ENCODE measurements around the gene CCNB1. TPM values are rescaled to one million over a fixed set of nuclear protein-coding genes. Genes with fewer than 3 reads are reported as not detected.
"Not testable (repeated sequence)": the region's sequence is repeated elsewhere in the genome, so short reads cannot be mapped to it uniquely, and the experiment has no call there.

CCNB1 gene
- total RNA-seq: 4.0 TPM
- long read RNA-seq, partial matches to known transcripts: 1 of 4 reads
- long read RNA-seq, other reads (novel, unspliced or antisense): 1 of 4 reads

DNA sequence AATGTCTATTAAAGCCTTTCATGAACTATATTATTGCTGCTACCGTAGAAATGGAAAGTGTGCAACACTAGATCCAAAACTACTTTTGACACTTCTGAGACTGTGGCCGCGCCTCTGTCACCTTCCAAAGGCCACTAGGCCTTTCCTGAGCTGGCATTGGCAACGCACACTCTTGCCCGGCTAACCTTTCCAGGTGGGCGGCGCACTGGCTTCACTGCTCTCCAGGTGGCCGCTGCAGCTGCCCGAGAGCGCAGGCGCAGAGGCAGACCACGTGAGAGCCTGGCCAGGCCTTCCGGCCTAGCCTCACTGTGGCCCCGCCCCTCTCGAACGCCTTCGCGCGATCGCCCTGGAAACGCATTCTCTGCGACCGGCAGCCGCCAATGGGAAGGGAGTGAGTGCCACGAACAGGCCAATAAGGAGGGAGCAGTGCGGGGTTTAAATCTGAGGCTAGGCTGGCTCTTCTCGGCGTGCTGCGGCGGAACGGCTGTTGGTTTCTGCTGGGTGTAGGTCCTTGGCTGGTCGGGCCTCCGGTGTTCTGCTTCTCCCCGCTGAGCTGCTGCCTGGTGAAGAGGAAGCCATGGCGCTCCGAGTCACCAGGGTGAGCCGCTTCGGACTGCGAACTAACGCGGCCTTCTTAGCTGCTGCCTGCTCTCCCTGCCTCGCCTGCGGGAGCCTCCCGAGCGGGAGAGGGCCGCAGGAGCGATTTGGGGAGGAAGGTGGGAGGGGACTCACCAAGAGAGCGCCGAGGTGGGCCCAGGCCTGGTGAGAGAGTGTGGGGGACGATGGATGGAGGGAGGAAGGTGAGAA is at the start of gene CCNB1:
TSS of gene CCNB1 (plus strand) at position 465 of the 807 bp plus-strand sequence. CDS start at position 578, 113 bp downstream.
- DNase-seq (peak; percentile 98), ATAC-seq (peak; percentile 100)
- intact Hi-C loops (cut with micrococcal nuclease): no loop called here

DNA sequence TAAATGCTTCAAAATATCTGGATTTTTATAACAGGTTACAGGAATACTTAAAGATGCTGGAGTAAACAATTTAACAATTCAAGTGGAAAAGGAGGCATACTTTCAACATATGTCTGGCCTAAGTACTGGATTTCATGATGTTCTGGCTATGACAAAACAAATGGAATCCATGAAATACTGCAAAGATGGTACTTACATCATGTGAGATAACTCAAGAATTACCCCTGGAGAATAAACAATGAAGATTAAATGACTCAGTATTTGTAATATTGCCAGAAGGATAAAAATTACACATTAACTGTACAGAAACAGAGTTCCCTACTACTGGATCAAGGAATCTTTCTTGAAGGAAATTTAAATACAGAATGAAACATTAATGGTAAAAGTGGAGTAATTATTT is 37.5 kb upstream of the CCNB1 start:
- no peak for DNase-seq
- no peak for ATAC-seq
- intact Hi-C loops (cut with micrococcal nuclease): no loop called here

DNA sequence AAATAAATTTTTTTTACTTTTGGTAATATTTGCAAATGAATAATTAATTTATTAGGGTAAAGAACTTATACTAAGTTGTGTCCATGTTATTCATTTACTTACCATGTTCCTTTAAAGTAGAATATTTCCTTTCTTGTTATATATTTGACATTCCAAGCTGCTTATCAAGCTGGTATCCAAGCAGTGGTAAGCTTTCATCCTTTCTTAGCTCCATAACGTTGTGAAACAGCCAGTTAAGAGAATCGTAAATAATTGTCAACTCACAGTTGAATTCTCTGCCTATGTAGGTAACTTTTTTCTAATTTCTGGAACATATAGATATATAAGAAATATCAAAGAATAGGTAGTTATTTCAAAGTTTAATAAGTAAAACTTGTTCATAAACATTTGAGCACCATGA is 36.7 kb upstream of the CCNB1 start:
- intact Hi-C loops (cut with micrococcal nuclease): no loop called here
- DNase-seq (no peak), ATAC-seq (no peak)

DNA sequence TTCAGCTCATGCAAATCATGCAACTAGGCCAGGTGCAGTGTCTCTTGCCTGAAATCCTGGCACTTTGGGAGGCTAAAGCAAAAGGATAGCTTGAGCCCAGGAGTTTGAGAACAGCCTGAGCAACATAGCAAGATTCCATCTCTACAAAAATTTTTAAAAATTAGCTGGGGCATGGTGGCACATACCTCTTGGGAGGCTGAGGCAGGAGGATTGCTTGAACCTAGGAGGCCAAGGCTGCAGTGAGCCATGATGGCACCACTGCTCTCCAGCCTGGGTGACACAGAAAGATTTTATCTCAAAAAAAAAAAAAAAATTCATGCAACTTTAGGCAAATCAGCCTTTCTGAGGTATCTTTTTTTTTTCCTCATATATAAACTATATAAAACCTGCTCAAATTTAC is 35.6 kb upstream of the CCNB1 start:
- intact Hi-C loops (cut with micrococcal nuclease): no loop called here
- ATAC-seq: no peak
- no peak for DNase-seq

DNA sequence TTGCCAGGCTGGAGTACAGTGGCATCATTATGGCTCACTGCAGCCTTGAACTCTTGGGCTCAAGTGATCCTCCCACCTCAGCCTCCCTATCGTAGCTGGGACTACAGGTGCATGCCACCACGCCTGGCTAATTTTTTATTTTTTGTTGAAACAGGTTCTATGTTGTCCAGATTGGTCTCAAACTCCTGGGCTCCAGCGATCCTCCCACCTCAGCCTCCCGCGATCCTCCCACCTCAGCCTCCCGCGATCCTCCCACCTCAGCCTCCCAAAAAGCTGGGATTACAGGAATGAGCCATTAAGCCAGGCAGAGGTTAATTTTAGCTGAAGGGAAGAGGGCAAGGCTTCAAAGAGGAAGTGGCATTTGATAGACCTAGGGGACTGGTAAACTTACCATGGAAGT is 32.8 kb upstream of the CCNB1 start:
- DNase-seq (no peak), ATAC-seq (no peak)
- intact Hi-C loops (cut with micrococcal nuclease): no loop called here

DNA sequence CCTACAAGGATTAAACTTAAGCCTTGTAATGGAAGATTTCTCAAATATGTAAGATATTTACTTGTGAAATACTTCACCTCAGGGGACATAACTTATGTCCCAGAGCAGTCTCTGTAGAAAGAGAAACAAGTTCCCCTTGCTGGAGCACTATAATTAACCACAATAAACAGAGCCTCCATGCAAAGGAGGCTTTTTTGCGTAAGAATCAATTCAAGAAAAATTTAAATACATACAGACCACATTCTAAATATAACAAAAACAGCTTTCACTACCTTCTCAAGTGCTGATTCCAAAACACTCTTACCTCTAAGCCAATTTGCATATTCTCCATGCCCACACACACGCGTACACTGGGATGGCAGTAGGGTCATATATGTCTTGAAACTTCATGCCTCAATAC is 30.7 kb upstream of the CCNB1 start:
- intact Hi-C loops (cut with micrococcal nuclease): no loop called here
- ATAC-seq (no peak), DNase-seq (no peak)

DNA sequence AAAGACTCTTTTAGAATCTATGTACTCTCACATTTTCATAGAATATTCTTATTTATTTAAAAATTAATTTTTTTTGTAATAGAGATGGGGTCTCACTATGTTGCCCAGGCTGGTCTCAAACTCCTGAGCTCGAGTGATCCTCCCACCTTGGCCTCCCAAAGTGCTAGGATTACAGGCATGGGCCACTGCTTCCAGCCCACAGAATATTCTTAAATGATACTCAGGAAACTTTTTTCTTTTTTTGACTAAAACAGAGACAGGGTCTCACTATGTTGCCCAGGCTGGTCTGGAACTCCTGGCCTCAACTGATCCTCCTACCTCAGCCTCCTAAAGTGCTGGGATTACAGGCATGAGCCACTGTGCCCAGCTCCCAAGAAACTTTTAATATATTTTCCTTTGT is 29.7 kb upstream of the CCNB1 start:
- DNase-seq; intact Hi-C loops (cut with micrococcal nuclease): not testable (repeated sequence)

DNA sequence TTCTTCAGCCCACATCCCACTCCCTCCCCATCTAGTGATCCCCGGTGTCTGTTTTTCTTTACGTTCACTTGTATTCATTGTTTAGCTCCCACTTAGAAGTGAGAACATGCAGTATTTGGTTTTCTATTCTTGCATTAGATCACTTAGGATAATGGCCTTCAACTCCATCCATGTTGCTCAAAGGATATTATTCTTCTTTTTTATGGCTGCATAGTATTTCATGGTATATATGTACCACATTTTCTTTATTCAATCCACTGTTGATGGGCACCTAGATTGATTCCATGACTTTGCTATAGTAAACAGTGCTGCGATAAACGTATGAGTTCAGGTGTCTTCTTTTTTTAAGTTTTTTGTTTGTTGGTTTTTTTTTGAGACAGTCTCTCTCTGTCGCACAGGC is 29.1 kb upstream of the CCNB1 start:
- intact Hi-C loops (cut with micrococcal nuclease): no loop called here
- DNase-seq (no peak), ATAC-seq (no peak)

More for the DNA sequence above, 29.7 kb upstream of the CCNB1 start:
- ATAC-seq: not testable (repeated sequence)

DNA sequence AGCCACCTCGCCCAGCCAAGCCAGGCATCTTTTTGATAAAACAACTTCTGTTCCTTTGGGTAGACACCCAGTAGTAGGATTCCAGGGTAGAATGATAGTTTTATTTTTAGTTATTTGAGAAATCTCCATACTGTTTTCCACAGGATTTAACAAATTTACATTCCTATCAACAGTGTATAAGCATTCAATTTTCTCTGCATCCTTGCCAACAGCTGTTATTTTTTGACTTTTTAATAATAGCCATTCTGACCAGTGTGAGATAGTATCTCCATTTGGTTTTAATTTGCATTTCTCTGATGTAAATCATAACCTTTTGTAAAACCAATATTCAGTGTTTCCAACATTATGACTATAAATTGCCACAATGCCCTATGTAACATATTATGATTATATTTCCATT is 28.2 kb upstream of the CCNB1 start:
- intact Hi-C loops (cut with micrococcal nuclease): no loop called here
- DNase-seq: no peak
- no peak for ATAC-seq

DNA sequence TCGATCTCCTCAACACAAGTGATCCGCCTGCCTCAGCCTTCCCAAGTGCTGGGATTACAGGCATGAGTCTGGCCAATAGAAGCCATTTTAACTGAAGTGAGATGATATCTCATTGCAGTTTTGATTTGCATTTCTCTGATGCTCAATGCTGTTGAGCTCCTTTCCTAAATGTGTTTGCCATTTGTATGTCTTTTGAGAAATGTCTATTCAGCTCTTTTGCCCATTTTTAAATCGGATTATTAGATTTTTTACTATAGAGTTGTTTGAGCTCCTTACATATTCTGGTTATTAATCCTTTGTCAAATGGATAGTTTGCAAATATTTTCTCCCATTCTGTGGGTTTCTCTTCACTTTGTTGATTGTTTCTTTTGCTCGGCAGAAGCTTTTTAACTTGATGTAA is 26.7 kb upstream of the CCNB1 start:
- DNase-seq; ATAC-seq; intact Hi-C loops (cut with micrococcal nuclease): not testable (repeated sequence)

DNA sequence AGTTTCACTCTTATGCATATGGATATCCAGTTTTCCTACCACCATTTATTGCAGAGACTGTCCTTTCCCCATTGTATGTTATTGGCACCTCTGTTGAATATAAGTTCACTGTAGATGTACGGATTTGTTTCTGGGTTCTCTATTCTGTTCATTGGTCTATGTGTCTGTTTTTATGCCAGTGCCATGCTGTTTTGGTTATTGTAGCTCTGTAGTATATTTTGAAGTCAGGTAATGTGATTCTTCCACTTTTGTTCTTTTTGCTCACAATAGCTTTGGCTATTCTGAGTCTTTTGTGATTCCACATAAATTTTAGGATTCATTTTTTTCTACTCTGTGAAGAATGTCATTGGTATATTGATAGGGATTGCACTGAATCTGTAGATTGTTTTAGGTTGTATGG is 26.1 kb upstream of the CCNB1 start:
- ATAC-seq (no peak), DNase-seq (no peak)
- intact Hi-C loops (cut with micrococcal nuclease): no loop called here

DNA sequence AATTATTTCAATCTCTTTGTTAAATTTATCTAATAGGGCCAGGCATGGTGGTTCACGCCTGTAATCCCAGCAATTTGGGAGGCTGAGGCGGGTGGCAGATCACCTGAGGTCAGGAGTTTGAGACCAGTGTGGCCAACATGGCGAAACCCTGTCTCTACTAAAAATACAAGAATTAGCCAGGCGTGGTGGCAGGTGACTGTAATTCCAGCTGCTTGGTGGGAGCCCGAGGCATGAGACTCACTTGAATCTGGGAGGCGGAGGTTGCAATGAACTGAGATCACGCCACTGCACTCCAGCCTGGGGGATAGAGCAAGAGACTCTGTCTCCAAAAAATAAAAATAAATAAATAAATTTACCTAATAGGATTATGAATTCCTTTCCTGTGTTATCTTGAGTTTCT is 18.4 kb upstream of the CCNB1 start:
- intact Hi-C loops (cut with micrococcal nuclease); DNase-seq; ATAC-seq: not testable (repeated sequence)

DNA sequence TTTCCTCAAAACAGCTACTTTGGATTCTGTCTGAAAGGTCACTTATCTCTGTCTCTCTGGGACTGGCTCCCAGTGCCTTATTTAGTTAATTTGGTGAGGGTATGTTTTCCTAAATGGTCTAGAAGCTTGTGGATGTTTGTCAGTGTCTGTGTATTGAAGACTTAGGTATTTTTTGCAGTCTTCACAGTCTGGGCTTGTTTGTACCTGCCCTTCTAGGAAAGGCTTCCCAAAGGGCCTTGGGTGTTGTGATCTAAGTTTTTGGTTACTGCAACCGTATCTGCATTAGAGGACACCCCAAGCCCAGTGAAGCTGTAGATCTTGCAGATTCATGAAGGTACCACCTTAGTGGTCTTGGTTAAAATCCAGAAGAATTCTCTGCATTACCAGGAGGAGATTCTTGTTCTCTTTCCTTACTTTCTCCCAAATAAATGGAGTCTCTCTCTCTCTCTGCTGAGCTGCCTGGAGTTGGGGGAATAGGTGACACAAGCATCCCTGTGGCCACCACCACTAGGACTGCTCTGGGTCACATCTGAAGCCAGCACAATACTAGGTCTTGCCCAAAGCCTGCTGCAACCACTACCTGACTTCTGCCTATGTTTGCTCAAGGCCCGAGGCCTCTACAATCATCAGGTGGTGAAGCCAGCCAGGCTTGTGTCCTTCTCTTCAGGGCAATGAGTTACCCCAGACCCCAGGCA is 17.8 kb upstream of the CCNB1 start:
- intact Hi-C loops (cut with micrococcal nuclease): no loop called here
- no peak for ATAC-seq
- no peak for DNase-seq

DNA sequence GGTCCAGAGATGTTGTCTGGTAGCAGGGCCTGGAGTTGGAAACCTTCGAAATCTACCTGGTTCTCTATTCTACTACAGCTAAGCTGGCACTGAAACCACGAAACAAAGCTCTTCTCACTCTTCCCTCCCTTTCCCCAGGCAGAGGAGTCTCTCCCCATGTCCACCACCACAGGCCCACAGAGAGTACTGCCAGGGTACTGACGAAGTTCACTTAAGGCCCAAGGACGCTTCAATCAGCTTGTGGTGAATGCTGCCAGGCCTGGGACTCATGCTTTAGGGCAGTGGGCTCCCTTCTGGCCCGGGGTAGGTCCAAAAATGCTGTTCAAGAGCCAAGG is 17.3 kb upstream of the CCNB1 start:
- intact Hi-C loops (cut with micrococcal nuclease): no loop called here
- DNase-seq (no peak), ATAC-seq (no peak)

DNA sequence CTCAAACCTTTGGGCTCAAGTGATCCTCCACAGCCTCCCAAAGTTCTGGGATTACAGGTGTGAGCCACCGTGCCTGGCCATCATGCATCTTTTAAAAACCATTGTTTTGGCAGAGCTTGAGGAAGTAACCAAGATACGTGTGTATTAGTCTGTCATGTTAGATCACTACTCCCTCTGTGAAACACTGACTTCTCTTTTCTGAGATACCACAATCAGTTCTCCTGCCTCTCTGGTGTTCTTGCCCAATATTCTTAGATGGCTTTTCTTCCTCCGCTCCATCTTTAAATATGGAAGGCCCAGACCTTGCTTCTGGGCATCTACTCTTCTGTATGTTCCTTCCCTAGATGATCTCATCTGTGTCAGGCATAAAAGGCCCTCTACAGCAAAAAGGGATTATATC is 14.2 kb upstream of the CCNB1 start:
- ATAC-seq (no peak), DNase-seq (no peak)
- intact Hi-C loops (cut with micrococcal nuclease): no loop called here

DNA sequence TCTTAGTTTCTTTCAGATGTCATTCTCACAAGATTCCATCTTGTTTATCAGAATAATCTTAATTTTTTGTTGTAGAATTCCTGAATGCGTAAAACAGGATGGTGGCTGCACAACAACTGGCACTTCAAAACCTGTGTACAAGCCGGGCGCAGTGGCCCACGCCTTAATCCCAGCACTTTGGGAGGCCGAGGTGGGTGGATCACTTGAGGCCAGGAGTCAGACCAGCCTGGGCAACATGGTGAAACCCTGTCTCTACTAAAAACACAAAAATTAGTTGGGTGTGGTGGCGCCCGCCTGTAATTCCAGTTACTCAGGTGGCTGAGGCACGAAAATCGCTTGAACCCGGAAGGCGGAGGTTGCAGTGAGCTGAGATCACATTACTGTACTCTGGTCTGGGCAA is 10.5 kb upstream of the CCNB1 start:
- no peak for ATAC-seq
- intact Hi-C loops (cut with micrococcal nuclease): no loop called here

DNA sequence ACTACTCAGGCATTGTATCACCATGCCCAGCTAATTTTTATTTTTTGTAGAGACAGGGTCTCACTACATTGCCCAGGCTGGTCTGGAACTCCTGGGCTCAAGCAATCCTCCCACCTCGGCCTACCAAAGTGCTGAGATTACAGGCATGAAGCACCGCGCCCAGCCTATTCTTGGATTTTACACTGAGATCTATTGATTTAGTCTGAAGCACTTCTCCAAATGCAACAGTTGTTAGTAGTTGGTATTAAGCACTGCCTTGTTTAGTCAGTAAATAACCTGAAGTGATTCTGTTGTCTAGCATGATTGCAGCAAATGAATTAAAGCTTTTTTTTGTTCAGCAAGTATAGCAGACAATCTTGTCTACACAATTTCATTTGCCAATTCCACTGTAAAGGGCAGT is 8.9 kb upstream of the CCNB1 start:
- intact Hi-C loops (cut with micrococcal nuclease): no loop called here
- DNase-seq (no peak), ATAC-seq (no peak)

More for the DNA sequence above, 10.5 kb upstream of the CCNB1 start:
- no peak for DNase-seq

DNA sequence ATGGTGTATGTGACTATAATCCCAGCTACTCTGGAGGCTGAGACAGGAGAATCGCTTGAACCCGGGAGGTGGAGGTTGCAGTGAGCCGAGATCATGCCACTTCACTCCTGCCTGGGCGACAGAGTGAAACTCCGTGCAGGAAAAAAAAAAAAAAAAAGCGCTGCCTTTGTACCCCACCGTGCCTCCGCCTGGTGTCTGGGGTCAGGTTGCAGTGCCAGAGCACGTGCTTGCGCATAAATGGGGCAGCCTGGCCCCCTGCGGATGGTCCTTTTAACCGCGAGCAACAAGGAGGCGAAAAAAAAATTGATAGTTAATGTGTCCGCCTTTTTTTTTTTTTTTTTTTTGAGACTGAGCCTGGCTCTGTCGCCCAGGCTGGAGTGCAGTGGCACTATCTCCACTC is 6.3 kb upstream of the CCNB1 start:
- DNase-seq (no peak), ATAC-seq (no peak)
- intact Hi-C loops (cut with micrococcal nuclease): no loop called here

DNA sequence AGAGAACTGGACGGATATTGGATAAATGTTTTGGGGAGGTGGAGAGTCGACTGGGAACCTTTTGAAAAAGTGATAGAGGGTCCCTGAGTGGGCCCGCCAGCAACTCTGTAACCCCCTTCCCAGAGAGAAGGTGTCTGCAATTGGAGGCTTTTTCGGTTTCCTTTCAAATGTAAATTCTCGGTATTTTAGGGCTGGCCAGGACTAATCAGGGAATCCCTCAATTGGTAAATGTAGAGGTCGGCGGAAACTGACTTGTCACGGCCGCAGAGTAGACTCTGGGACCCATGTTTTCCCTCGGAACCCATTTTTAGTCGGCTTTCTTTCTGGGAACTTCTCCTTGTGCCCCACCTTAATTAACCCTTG is 524 bp downstream of the CCNB1 start:
- intact Hi-C loops (cut with micrococcal nuclease): no loop called here
- DNase-seq: no peak
- no peak for ATAC-seq

DNA sequence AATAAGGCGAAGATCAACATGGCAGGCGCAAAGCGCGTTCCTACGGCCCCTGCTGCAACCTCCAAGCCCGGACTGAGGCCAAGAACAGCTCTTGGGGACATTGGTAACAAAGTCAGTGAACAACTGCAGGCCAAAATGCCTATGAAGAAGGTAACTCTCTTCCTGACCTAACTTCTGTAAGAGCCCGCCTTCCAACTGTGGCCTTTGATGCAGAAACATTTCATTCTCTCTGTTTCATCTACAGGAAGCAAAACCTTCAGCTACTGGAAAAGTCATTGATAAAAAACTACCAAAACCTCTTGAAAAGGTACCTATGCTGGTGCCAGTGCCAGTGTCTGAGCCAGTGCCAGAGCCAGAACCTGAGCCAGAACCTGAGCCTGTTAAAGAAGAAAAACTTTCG is 979 bp downstream of the CCNB1 start:
- intact Hi-C loops (cut with micrococcal nuclease): no loop called here
- ATAC-seq (no peak), DNase-seq (no peak)

DNA sequence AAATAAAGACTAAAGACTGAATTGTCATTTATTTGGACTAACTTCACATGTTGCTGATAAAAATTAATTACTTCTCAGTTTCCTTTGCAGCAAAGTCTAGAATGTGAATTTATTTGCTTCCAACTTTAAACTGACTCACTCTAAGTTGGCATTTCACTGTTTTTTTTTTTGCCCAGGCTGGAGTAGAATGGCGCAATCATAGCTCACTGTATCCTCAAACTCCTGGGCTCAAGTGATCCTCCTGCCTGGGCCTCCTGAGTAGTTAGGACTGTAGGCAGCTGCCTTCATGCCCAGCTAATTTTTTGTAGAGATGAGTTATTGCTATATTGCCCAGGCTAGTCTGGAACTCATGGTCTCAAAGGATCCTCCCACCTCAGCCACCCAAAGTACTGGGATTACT is 3.5 kb downstream of the CCNB1 start:
- intact Hi-C loops (cut with micrococcal nuclease): no loop called here
- DNase-seq: no peak
- no peak for ATAC-seq
